ENCODE results near the gene NOP9.

DNA sequence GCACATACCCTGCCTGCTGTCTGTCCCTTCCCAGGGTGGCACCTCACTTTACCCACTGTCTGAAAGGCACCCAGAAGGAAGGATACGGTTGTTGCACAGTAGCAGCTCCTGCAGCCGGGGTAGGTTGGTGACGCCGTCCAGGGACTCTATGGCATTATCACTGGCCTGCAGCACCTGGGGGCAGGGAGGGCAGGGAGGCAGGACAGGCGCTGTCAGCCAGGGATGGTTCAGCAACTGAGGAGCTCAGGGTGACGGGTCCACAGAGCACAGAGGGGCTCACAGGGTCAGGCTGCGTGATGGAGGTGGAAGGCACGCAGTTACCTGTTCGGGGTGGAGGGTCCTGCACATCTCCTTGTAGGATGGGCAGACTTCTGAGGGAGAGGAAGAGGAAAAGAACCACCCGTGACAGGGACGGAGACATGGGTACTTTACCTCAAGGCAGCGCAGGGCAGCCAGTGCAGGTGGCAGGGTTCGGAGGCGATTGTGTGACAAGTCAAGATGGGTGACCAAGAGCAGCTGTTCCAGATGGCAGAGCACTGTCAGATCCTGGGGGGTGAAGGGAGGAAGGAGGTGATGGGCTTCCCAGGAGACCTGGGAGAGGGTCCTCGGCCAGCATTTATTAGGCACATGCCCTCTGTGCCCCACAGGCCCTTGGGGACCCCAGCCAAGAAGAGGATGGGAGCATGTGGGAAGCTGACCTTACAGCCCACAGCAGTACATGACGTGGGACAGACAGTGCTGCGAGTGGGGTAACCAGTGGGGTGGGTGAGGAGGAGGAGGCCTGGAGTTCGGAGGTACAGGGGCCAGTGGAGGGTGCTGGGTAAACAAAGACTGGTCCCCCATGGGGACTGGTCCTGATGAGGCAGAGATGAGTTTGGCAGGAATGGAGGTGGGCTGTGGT is 33.1 kb upstream of the NOP9 start:
- TF ChIP-seq, protein P1, sequence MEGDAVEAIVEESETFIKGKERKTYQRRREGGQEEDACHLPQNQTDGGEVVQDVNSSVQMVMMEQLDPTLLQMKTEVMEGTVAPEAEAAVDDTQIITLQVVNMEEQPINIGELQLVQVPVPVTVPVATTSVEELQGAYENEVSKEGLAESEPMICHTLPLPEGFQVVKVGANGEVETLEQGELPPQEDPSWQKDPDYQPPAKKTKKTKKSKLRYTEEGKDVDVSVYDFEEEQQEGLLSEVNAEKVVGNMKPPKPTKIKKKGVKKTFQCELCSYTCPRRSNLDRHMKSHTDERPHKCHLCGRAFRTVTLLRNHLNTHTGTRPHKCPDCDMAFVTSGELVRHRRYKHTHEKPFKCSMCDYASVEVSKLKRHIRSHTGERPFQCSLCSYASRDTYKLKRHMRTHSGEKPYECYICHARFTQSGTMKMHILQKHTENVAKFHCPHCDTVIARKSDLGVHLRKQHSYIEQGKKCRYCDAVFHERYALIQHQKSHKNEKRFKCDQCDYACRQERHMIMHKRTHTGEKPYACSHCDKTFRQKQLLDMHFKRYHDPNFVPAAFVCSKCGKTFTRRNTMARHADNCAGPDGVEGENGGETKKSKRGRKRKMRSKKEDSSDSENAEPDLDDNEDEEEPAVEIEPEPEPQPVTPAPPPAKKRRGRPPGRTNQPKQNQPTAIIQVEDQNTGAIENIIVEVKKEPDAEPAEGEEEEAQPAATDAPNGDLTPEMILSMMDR (IDR thresholded peaks at IDR 0.05), result no peak
- TF ChIP-seq ZFX (IDR thresholded peaks at IDR 0.05; ENCODE audit: borderline replicate concordance), result no peak

Measured in 22Rv1 (cell line).